GM19395 (cell line): ENCODE measurements around the gene DPM2.

ENCODE experiments used
- ATAC-seq: cut with Tn5 transposase; IDR thresholded peaks from one replicate; pipeline ENCODE4 v1.9.1; 2021; ENCODE audit warnings: mild to moderate bottlenecking, moderate library complexity; ENCODE audit not compliant: unreplicated experiment

Gene DPM2

DNA sequence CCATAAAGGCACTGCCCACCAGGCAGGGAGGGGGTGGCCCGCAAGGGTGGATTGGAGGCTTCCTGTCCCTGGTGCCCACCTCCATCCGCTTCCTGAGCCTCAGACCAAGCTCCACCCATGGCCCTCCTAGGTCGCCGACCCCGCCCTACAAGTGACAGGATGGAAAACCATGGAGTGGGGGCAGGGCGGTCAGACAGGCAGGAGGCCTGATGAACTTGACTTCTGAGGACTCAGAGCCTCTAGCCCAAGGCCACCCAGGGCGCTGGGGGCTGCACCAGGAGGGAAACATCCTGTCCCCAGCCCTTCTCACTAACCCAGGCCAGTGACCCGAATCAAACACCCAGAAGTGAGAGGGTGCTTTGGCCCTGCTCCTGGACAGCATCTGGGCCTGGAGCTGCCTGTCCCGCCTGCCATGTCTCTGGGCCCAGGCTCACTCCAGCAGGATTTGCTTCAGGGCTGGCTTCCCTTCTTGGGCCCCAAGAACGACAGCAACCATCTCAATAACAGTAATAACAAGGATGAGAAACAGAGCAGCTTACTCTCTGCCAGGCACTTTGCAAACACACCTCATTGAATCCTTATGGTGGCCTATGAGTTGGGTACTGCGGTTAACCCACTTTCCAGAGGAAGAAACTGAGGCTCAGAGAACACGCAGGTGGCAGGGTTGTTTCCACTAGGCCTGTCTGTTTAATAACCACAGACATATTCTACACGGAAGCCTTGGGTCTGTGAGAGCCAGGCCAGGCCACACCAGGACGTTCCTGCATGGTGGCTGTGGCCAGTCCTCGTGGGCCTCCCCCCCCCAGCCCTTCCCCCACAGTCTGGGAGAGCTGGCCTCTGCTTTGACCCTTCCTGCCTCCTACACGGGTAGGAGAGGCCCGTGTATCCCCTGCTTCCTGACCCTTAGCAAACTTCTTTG is 33.8 kb downstream of the DPM2 start:
- no peak for ATAC-seq

DNA sequence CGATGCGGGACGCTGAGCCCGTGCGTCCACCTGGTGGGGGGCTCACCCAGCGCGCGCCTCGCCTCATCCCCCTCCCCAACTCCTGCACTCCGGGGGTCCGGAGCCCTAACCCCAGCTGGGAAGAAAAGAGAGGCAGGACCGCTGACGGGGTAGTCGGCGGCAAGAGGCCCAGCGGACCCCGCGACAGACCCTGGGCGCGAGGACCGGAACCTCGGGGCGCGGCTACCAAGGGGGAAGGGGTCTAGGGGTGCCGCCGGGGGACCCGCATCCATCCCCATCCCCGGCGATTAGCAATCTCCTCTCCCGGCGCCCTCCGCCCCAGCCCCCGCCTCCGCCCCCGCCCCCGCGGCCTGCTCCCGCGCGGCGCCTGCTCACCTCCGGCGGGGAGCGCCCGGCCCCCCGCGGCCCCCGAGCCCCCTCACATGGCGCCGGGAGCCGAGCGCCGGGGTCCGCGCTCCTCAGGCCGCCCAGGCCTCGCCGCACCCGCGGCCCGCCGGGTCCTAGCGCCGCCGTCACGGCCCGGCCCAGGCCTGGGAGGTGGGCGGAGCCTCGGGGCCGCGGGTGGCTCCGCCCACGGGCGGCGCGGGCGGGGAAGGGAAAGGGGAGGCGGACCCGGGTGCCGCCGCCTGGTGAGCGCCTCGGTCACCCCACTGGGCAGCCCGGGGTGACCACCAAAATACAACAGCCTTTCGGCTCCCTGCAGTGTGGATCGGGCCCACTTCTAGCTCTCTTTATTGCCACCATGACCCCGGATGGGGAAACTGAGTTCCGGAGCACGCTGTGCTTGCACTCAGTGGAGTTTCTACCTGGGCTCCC is 38.3 kb downstream of the DPM2 start, which contains the start of gene ST6GALNAC6:
ST6GALNAC6 (minus strand) TSS at position 476 of the 816 bp plus-strand sequence. CDS start 1,622 bp downstream, outside the sequence.
- no peak for ATAC-seq

DNA sequence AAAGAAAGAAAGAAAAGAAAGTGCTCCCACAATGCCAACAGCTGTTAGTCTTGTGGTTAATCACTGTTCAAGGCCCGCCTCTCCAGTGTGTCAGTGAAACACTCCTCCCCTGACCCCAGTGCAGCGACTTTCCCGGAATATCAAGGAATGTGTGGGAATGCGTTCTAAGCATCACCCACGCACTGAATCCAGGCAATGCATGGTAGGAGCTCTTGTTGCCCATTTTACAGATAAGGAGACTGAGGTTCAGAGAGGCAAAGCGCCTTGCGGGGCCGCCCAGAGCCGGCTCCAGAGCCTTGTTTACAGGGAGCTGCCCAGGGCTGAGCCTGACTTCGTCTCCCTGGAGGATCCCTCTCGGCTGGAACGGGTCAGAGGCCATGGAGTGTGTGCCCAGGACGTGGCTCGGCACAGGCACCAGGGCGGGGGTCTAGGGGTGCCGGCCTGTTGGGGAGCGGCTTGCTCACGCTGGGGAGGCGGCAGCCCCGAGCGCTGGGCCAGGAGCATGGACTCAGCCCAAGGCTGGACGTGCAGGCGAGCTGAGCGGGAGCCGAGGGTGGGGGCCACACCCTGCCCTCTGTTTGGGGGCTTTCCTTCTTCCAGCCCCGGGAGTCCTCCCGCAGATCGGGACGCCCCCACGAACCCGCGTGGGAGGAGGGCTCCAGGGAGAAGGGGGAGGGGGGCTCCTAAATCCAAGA is 39.1 kb downstream of the DPM2 start:
- ATAC-seq, result no peak

DNA sequence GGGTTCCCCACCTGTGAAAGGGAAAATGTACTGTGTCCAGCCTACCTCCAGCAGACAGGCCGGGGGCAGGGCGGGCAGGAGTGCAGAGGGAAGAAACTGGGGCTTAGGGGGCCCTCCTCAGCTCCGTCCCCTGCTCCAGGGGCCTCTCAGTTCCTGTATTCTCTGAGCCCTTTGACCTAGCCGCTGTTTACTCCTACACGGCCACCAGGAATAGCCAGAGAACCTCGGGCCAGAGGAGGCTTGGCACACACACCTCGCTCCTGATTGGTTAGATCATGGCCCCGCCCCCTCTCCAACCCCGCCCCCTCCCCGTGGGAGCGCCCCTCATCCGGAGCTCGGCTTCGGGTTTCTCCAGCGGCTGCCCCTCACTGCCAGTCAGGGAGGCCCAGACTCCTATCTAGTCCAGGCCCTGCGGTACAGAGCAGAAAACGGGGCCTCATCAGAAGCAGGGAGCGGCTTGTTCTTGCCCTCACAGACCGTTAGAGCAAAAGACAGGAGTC is 40.4 kb downstream of the DPM2 start:
- ATAC-seq, result no peak

DNA sequence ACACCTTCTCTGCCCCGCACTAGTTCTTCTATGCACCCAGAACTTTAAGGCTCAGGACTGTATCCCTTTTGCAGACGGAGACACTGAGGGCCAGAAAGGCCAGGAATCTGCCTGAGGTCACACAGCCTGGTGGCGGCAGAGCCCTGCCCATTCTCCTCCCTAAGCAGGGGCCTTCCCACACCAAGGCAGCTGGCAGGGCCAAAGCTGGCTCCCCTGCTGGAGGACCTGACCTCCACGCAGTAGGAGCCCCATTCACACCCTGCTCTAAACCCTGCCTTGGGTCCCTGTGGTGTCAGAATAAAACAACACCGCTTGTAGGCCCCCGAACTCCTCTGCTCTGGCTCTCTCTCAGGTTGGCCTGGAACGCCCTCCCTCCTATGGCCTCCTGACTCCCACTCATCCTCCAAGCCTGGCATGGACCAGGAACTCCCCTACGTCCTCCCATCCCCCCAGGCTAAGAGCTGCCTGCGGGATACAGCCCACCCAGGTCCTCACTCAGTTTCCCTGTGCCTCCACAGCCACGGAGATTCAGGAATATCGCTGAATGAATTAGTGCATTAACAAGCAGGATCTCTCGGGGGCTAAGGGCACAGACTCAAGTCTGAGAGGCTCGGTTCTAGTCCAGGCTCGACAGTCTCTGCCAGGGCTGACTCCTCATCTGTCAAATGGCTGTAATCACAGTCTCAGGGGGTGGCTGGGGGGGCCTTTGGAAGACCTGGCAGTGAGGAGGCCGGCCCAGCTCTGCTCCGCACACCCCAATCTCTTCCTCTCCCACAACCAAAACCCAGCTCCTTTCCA is 41.1 kb downstream of the DPM2 start:
- ATAC-seq, result no peak

DNA sequence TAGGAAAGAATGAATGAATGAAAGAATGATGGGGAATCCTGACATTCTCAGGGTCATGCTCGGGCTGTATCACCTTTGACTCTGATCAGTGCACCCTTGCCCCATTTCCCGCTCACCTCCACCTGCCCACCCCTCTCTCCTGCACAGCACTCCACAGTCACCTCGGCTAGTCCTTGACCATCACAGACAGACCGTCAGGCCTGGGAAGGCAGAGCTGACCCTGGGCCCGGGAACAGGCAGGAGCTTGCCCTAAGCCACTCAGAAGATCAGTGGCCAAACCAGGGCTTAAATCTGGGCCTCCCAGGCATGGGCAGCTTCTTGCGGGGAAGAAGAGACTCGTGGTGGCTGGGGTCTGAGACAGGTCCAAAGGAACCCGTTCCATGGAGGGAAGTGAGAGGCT is 41.8 kb downstream of the DPM2 start:
- no peak for ATAC-seq

DNA sequence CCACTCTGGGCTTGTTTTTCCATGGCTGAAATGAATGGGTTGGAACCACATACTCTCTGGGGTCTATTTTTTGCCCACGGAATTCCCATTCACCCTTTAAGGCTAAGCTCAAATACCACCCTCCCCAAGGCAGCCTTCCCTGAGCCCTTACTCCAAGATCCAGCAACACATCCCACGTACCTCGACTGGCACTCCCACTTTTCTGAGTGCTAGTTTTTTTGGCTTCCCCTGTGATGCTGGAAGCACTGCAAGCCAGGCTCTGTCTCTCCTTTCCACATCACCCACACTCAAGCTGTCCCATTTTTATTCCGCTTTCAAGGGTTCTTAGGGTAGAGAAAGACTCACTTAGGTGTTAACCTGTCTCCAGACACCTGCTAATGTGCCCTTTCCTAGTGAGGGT is 44.3 kb downstream of the DPM2 start:
- ATAC-seq, result no peak

DNA sequence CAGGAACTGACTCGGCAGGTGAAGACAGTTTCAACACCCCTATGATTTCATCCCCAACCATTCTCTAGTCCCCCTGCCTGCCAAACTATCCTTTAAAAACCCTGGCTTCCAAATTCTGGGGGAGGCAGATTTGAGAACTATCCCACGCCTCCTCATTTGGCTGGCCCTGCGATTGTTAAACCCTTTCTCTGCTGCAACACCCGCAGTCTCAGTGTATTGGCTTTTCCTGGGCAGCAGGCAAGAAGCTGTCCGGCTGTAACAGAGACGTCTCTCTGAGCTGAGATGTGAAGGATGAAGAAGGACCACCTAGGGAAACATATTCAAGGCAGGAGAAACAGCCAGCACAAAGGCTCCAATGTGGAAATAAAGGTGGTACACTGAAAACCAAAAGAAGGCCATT is 44.8 kb downstream of the DPM2 start:
- ATAC-seq, result no peak

DNA sequence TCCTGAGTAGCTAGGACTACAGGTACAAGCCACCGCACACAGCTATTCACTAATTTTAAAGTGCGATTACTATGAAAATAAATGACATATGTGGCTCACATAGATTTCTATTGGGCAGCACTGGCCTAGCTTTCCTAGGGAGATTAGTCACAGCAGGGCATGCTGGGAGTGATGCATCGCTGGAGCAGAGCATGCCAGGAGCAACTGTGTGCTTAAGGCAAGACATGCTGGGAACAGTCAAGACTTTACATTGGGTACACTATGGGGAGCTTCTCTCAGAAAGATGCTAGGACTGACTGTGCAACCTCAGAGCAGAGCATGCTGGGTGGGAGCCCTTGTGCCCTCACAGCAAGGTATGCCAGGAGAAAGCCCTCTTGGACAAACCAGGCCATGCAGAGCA is 47.6 kb downstream of the DPM2 start:
- no peak for ATAC-seq

DNA sequence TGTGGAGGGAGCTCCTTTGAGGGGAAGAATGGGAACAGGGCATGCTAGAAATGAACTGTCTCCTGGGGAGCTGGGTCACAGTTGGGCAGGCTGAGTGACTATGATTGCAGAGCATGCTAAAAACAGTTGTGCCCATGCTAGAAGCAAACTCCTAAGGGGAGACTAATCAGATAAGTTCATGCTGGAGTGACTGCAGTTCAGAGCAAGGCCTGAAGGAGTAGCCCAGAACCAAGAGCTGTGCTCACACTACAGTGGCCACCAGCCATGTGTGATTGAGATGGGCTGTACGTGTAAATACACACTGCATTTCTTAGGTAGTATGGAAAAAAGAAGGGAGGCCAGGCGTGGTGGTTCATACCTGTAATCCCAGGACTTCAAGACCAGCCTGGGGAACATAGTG is 49.9 kb downstream of the DPM2 start:
- ATAC-seq, result no peak

DNA sequence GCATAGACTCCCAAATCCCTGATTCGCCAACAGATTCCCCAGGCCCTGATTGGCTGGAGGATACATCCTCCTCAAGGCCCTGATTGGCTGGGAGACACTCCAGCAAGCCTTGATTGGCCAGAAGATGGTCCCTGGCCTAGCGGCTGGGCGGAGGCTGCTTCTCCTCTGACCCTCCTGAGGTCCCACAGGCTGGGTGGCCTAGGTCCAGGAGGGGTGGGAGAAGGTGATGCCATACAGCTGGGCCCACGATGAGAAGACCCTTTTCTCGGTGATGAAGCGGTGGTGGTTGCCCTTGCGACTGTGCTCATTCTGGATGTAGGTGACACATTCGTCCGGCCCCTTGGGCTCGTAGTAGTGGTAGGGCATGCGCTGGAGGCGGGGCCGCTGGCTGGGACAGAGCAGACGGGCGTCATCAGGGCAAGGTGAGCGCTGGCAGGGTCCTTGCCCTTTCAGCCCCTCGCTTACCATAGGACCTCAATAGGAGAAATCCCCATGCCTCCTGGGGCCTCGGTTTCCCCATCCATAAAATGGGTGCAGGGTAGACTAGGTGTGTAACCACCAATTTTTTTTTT is 51.2 kb downstream of the DPM2 start:
- ATAC-seq, result no peak

DNA sequence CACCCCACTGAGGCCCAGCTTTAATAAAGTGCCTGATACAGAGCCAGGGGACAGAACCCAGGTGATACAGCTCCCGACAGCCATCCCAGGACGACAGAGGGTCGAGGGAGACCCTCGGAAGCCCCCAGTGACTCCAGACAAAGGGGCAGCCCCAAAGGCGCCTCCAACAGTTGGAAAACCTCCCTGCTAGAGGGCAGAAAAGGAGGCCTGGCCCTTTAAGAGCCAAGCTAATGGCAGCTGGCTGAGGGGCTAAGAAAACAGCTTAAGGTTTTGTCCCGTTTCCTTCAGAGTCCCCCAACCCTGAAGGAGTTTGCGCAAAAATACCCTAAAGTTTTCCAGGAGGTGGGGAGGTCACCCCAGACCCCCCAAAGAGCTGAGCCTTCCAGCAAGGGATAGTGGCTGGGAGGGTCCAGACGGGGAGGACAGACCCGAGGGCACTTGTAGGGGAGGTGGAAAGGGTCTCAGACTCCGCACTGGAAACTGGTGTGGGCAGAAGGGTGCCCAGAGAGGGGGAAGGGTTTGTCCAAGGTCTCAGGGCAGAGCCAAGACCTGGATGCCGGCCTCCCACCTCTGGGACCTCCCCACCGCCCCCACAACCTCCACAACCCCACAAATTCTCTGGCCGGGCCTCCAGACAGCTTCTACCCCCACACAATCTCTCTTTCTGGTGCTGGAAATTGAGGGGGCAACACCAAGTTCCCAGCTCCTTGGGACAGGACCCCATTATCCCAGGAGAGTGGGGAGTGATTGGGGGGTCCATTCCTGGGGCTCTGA is 52.0 kb downstream of the DPM2 start:
- ATAC-seq, result no peak
